Heart right ventricle (tissue), 16 donors: Measurements from ENCODE around the gene FGD4. TPM values are rescaled to one million over a fixed set of nuclear protein-coding genes. Genes with fewer than 3 reads are reported as not detected.

Source experiments
- ATAC-seq, 8 donors: fragments of 200-7000 bp; cut with Tn5 transposase; one replicate each; pipeline ENCODE4 v1.9.1; 2020; ENCODE audit warnings: mild to moderate bottlenecking in 8 of 8, moderate library complexity in 8 of 8, moderate number of reproducible peaks in 1 of 8
- DNase-seq, 2 donors: peaks; one replicate each; pipeline ENCODE4 v3.0.0-alpha.2; 2020
- H3K27ac ChIP-seq, 10 donors: fragments of 200-600 bp; sonication (generic) in 2 of 10; one replicate each; pipeline versions ENCODE4 v1.5.0 to v1.8.0; 2020 to 2022; ENCODE audit warnings: mild to moderate bottlenecking in 3 of 10
- H3K27me3 ChIP-seq, 7 donors: fragments of 200-600 bp; one replicate each; pipeline ENCODE4 v1.8.0; 2021 to 2022; ENCODE audit warnings: mild to moderate bottlenecking in 2 of 7
- H3K36me3 ChIP-seq, 9 donors: fragments of 200-600 bp; sonication (generic) in 1 of 9; one replicate each; pipeline versions ENCODE4 v1.5.0 to v1.8.0; 2020 to 2022; ENCODE audit warnings: mild to moderate bottlenecking in 2 of 9
- H3K4me1 ChIP-seq, 9 donors: fragments of 200-600 bp; sonication (generic) in 1 of 9; one replicate each; pipeline versions ENCODE4 v1.5.0 to v1.8.0; 2020 to 2022; ENCODE audit warnings: mild to moderate bottlenecking in 4 of 9
- H3K4me3 ChIP-seq, 10 donors: fragments of 200-600 bp; sonication (generic) in 2 of 10; one replicate each; pipeline versions ENCODE4 v1.5.0 to v1.8.0; 2020 to 2022; ENCODE audit warnings: mild to moderate bottlenecking in 7 of 10, moderate library complexity in 2 of 10
- H3K9me3 ChIP-seq, 11 donors: fragments of 200-600 bp in 10 of 11; sonication (generic) in 2 of 11; one replicate each; pipeline versions ENCODE4 v1.5.0 to v1.8.0; 2013 to 2022; ENCODE audit warnings: mild to moderate bottlenecking in 2 of 11, control low read depth in 1 of 11, moderate library complexity in 1 of 11
- WGBS, 2 donors: extraction: QIAGEN DNeasy Blood & Tissue Kit; methylation state at CpG; one replicate each; pipeline ENCODE4 v1.1.7; 2013; ENCODE audit warnings: inconsistent platforms in 1 of 2; 5-methylcytosine and 5-hydroxymethylcytosine counted together
- intact Hi-C, 10 donors: fragments of 100-400 bp; cut with DNase I; formaldehyde crosslinking; loops; one replicate each; pipeline versions ENCODE4 v1.11.1 to v1.14.2; 2022
- polyA plus RNA-seq, 2 donors: library from polyadenylated mRNA; stranded (reverse); fragments of 200-250 nt; gene quantifications; one replicate each; pipeline ENCODE4 v1.2.3, GENCODE V29; 2013
- total RNA-seq, 10 donors: library from RNA; stranded (reverse); fragmentation: NEBNext Ultra II Directional in 3 of 10; extraction: Animal tissue kit (Norgen Biotek cat#: 25700) in 3 of 10; gene quantifications; one replicate each; pipeline versions ENCODE4 v1.2.1 to v1.2.4, GENCODE V29; 2021 to 2023
- TF ChIP-seq, protein P1 (sequence below), 9 donors: fragments of 200-600 bp; sonication (generic) in 2 of 9; IDR thresholded peaks; one replicate each; pipeline versions ENCODE4 v1.5.0 to v1.8.0; 2021 to 2022; ENCODE audit warnings: antibody characterized with exemption in 9 of 9, mild to moderate bottlenecking in 5 of 9, moderate library complexity in 1 of 9
- donor health status: Arrhythmogenic right ventricular cardiomyopathy.
- donor health status: ischemic (EF 13 %, LVEDD 7.1; RV severe dilation, severe dysfunction).
- donor health status: healthy with polysubstance abuse.
- donor health status: DM: no; HTN: yes; CAD: no.
- donor health status: DM: no; HTN: no; CAD: no.
- donor health status: ischemic (EF 25% LVEDD 6.9; RV normal size, moderate dysfunction).
- donor health status: ischemic (EF 25% LVEDD 5.7; RV mildly dilated, moderate dysfunction).
- donor health status: healthy.
- donor health status: DM: yes; HTN: yes; CAD: no.
- donor health status: Ischemic cardiomyopathy.
- donor health status: ischemic (EF 35%, LVEDD 5.7; RV mildly dilated, moderate dysfunction).
- donor health status: nonischemic (EF 11% LVEDD 7.7; RV severe dilation, severe dysfunction).
- donor health status: DM: yes; HTN: yes; CAD: no.
- donor health status: PGD.
- donor health status: ischemic (EF 29% LVEDD 5.4; RV normal size, mild dysfunction).
- donor health status: nonischemic (EF 23%, LVEDD 6.1; RV moderate dilation, normal function).

Gene FGD4
- total and polyA plus RNA-seq, 12 donors = 2.6 to 36.9 (median 25.5) TPM

DNA sequence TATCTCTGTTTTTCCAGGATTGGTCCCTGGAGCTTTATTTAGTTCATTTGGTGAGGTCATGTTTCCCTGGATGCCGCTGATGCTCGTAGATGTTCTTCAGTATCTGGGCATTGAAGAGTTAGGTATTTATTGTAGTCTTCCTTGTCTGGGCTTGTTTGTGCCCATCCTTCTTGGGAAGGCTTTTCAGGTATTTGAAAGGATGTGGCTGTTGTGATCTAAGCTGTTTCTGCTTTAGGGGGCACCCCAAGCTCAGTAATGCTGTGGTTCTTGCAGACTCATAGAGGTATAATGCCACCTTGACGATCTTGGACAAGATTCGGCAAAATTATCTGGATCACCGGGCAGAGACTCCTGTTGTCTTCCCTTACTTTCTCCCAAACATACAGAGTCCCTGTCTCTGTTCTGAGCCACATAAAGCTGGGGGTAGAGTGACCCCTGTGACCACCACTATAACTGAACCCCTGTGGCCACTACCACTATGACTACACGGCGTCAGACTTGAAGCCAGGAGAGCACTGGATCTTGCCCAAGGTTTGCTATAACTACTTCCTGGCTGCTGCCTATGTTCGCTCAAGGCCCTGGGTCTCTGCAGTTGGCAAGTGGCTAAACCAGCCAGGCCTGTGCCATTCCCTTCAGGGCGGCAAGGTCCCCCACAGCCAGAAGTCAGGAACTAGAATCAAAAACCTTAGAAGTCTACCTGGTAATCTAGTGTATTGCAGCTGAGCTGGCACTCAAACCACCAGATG lies 40.9 kb downstream of the FGD4 start:
- ATAC-seq (peak in 2 of 8 donors; percentile 21 to 26), DNase-seq (no peak)
- WGBS, 2 donors = 77 to 80% methylated on average over 9 of the region's 9 CpGs
- H3K27me3 ChIP-seq = no peaks in the 10 kb centered on the region
- no peak overlapping the region for H3K4me3 ChIP-seq
- intact Hi-C loops = loop anchor here in 1 of 10 donors (10.0 kb wide), 1 partner anchor 75 kb away; no protein-coding TSS in a partner anchor
- TF ChIP-seq, protein P1, sequence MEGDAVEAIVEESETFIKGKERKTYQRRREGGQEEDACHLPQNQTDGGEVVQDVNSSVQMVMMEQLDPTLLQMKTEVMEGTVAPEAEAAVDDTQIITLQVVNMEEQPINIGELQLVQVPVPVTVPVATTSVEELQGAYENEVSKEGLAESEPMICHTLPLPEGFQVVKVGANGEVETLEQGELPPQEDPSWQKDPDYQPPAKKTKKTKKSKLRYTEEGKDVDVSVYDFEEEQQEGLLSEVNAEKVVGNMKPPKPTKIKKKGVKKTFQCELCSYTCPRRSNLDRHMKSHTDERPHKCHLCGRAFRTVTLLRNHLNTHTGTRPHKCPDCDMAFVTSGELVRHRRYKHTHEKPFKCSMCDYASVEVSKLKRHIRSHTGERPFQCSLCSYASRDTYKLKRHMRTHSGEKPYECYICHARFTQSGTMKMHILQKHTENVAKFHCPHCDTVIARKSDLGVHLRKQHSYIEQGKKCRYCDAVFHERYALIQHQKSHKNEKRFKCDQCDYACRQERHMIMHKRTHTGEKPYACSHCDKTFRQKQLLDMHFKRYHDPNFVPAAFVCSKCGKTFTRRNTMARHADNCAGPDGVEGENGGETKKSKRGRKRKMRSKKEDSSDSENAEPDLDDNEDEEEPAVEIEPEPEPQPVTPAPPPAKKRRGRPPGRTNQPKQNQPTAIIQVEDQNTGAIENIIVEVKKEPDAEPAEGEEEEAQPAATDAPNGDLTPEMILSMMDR (IDR thresholded peaks at IDR 0.05) = peak in 3 of 9 donors; percentile 23 to 39 (median 25)
- H3K36me3 ChIP-seq = no peaks in the 10 kb centered on the region
- H3K4me1 ChIP-seq = peaks cover 0 to 29% (median 16%) of the 10 kb centered on the region in 9 donors
- no peaks in the 10 kb centered on the region for H3K9me3 ChIP-seq
- H3K27ac ChIP-seq = no peak overlapping the region

DNA sequence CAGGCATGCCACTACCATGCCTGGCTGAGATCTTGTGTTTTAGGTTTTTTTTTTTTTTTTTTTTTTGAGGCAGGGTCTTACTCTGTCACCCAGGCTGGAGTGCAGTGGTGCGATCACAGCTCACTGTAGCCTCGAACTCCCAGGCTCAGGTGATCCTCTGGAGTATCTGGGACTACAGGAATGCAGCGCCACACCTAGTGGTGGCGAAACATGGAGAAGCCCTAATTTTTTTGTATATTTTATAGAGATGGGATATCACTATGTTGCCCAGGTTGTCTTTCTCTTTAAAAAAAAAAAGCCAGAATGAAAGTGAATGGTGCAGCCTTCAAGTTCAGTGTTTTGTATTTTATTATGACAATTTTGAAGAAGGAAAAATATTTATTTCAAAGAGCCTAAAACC lies 44.1 kb downstream of the FGD4 start:
- Histone ChIP-seq H3K36me3 (no peaks in the 10 kb centered on the region), H3K27me3 (no peaks in the 10 kb centered on the region), H3K9me3 (no peaks in the 10 kb centered on the region), H3K4me1 (peaks cover 0 to 47% (median 31%) of the 10 kb centered on the region in 9 donors), H3K4me3 (no peak overlapping the region), H3K27ac (no peak overlapping the region)
- no peak for ATAC-seq
- TF ChIP-seq, protein P1 (IDR thresholded peaks at IDR 0.05) = no peak
- 98 to 100% methylated on average over 4 of the region's 4 CpGs for WGBS, 2 donors
- DNase-seq = no peak
- intact Hi-C loops = loop anchor here in 1 of 10 donors (10.0 kb wide), 1 partner anchor 79 kb away; no protein-coding TSS in a partner anchor

DNA sequence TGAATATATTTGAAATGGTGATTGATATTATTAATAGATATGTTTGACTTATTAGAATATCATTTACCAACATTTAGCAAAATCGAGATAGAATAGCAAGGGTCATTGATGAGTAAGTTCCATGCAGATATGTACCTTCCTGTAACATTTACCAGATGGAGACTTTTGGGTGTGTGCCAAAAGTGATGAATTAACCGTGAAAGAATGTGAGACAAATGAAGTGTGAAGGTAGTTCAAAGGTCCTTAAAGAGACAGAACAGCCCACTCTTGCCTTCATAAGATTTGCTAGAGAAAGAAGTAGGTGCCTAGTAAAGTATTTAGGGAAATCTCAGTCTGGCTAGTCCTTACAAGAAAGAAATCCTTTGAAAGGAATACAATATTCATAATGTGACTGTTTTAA lies 45.5 kb downstream of the FGD4 start:
- TF ChIP-seq, protein P1 (IDR thresholded peaks at IDR 0.05) = no peak
- no peaks in the 10 kb centered on the region for H3K9me3 ChIP-seq
- DNase-seq (no peak), ATAC-seq (no peak)
- peaks cover 0 to 45% (median 27%) of the 10 kb centered on the region in 9 donors for H3K4me1 ChIP-seq
- intact Hi-C loops = loop anchor here in 1 of 10 donors (10.0 kb wide), 1 partner anchor 80 kb away; no protein-coding TSS in a partner anchor
- WGBS, 2 donors = 19 to 23% methylated on average over 2 of the region's 2 CpGs
- H3K4me3 ChIP-seq = no peak overlapping the region
- H3K36me3 ChIP-seq = no peaks in the 10 kb centered on the region
- no peak overlapping the region for H3K27ac ChIP-seq
- H3K27me3 ChIP-seq = no peaks in the 10 kb centered on the region

DNA sequence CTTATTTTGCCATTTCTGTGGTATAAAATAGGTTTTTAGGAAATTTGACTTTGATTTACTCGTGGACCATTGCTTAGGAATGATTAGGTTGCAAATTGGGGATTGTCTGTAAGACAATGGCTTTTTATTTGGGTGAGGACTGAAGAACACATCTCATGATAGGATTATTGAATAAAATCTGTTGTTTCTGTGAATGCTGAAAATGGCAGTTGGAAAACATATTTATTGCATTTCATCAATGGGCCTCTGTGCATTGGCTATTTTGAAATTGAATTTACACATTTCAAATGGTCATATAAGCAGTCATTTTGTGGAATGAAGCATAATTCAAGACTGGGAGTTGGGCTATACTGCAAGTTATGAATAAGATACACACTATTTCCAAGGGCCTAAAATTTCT lies 46.0 kb downstream of the FGD4 start:
- no peaks in the 10 kb centered on the region for H3K36me3 ChIP-seq
- ATAC-seq (no peak), DNase-seq (no peak)
- H3K27ac ChIP-seq = no peak overlapping the region
- peaks cover 0 to 43% (median 27%) of the 10 kb centered on the region in 9 donors for H3K4me1 ChIP-seq
- H3K27me3 ChIP-seq = no peaks in the 10 kb centered on the region
- TF ChIP-seq, protein P1 (IDR thresholded peaks at IDR 0.05) = no peak
- no peak overlapping the region for H3K4me3 ChIP-seq
- H3K9me3 ChIP-seq = no peaks in the 10 kb centered on the region
- intact Hi-C loops = loop anchor here in 1 of 10 donors (10.0 kb wide), 1 partner anchor 81 kb away; no protein-coding TSS in a partner anchor
- 75 to 87% methylated on average over 1 of the region's 1 CpG for WGBS, 2 donors
